Ectodermal cell (in vitro differentiated cells): ENCODE measurements around the gene NKG7.
A peak's percentile ranks its signal among the peaks of the same experiment; 100 is the strongest.

Experiments
- H3K27ac ChIP-seq: 2 replicates; pipeline ENCODE4 v1.7.0; 2013; ENCODE audit warnings: mild to moderate bottlenecking, low read depth, low read length; ENCODE audit not compliant: insufficient read depth, poor library complexity, severe bottlenecking
- H3K27me3 ChIP-seq: 2 replicates; pipeline ENCODE4 v1.7.0; 2013; ENCODE audit warnings: mild to moderate bottlenecking, low read length; ENCODE audit not compliant: insufficient read depth, control insufficient read depth, poor library complexity, severe bottlenecking
- H3K36me3 ChIP-seq: one replicate; pipeline ENCODE4 v1.7.0; 2013; ENCODE audit warnings: low read length; ENCODE audit not compliant: control insufficient read depth, insufficient read depth
- H3K4me1 ChIP-seq: one replicate; pipeline ENCODE4 v1.7.0; 2013; ENCODE audit warnings: low read length; ENCODE audit not compliant: control insufficient read depth, insufficient read depth
- H3K4me3 ChIP-seq: 2 replicates; pipeline ENCODE4 v1.7.0; 2013; ENCODE audit warnings: low read depth, low read length, control low read depth; ENCODE audit not compliant: insufficient read depth
- H3K9me3 ChIP-seq: 2 replicates; pipeline ENCODE4 v1.7.0; 2013; ENCODE audit warnings: mild to moderate bottlenecking, low read length, moderate library complexity; ENCODE audit not compliant: control insufficient read depth
- WGBS, 2 experiments: methylation state at CpG; one replicate each; pipeline ENCODE4 v1.1.7; 2013; ENCODE audit warnings: missing lambda C conversion rate in 2 of 2; 5-methylcytosine and 5-hydroxymethylcytosine counted together

NKG7 gene

DNA sequence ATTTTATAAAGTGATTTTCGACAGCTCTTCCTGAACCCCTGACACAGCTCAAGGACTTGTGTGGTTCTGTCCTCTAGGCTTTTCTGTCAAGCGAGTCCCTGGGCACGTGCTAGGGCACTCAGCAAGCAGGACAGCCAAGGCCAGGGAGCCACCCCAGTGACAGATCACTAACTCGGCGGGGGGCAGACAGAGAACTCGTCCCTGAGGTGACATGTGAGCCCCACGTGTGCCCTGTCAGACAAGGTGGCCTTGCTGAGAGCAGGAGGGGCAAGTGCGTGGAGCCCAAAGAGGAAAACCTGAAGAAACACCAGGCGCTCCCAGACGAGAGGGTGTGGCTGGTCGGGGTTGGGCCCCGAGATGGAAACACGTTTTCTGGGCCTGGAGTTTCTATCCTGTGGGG is 11.2 kb downstream of the NKG7 start:
- Histone ChIP-seq H3K9me3 (no peaks in the 10 kb centered on the region), H3K36me3 (no peaks in the 10 kb centered on the region), H3K4me1 (peaks cover 8% of the 10 kb centered on the region), H3K4me3 (no peak overlapping the region), H3K27me3 (no peaks in the 10 kb centered on the region), H3K27ac (no peak overlapping the region)
- 91 to 92% methylated on average over 13 of the region's 13 CpGs for WGBS, 2 experiments

DNA sequence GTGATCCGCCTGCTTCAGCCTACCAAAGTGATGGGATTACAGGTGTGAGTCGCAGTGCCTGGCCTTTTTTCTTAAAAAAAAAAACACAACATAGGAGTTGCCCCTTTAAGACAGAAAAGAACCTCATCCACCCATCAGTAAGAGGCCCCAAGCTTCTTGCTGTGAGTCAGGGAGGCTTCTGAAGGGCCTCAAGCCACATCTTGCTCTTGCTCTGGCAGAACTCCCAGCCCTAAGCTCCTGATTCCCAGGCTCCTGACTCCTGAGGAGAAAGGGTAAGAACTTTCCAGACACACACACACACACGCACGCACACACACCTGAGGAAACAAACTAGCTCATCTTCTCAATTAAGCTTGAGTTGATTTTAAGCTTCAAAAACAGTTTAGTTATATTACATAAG is 13.2 kb downstream of the NKG7 start:
- no peaks in the 10 kb centered on the region for H3K27me3 ChIP-seq
- peaks cover 3% of the 10 kb centered on the region for H3K4me1 ChIP-seq
- H3K36me3 ChIP-seq = no peaks in the 10 kb centered on the region
- WGBS, 2 experiments = 88 to 89% methylated on average over 2 of the region's 4 CpGs
- no peaks in the 10 kb centered on the region for H3K9me3 ChIP-seq
- no peak overlapping the region for H3K4me3 ChIP-seq
- no peak overlapping the region for H3K27ac ChIP-seq

DNA sequence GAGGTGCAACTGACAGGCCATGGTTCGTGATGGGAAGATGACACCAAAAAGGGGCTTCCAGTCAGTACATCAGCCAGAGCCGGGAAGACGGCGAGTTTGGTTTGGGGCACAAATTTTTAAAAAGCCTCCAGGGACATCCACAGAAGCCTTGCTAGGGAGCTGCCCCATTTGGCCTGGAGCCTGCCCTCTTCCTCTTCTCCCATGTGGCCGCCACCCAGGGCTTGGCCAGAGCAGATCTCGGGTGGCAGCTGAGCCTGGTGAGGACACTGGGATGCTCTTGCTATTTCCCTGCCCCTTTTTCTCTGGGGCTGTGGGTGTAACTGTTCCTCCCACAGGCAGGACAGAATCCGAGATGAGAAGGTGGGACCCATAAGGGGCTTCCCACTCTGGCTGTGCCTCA is 14.5 kb downstream of the NKG7 start:
- H3K36me3 ChIP-seq = no peaks in the 10 kb centered on the region
- no peak overlapping the region for H3K4me3 ChIP-seq
- no peaks in the 10 kb centered on the region for H3K9me3 ChIP-seq
- H3K27ac ChIP-seq = no peak overlapping the region
- H3K27me3 ChIP-seq = no peaks in the 10 kb centered on the region
- WGBS, 2 experiments = 94 to 96% methylated on average over 7 of the region's 7 CpGs
- H3K4me1 ChIP-seq = peaks cover 10% of the 10 kb centered on the region

GRCh38 chr19:51356159-51356801 is 16.2 kb downstream of the NKG7 start:
- Histone ChIP-seq H3K27me3 (no peaks in the 10 kb centered on the region), H3K9me3 (no peaks in the 10 kb centered on the region), H3K27ac (no peak overlapping the region), H3K4me1 (peaks cover 12% of the 10 kb centered on the region), H3K36me3 (no peaks in the 10 kb centered on the region), H3K4me3 (no peak overlapping the region)
- whole genome bisulfite sequencing, 2 experiments = 92 to 95% methylated on average over 10 of the region's 10 CpGs

- Histone ChIP-seq H3K36me3 (no peaks in the 10 kb centered on the region), H3K27me3 (no peaks in the 10 kb centered on the region), H3K27ac (peak overlapping the region; percentile 95), H3K4me3 (no peak overlapping the region), H3K9me3 (no peaks in the 10 kb centered on the region), H3K4me1 (peaks cover 12% of the 10 kb centered on the region)
- 0 to 2% methylated on average over 8 of the region's 8 CpGs for WGBS, 2 experiments
Observed at GRCh38 chr19:51354742-51355148, 17.7 kb downstream of the NKG7 start.

- H3K27me3 ChIP-seq = no peaks in the 10 kb centered on the region
- no peaks in the 10 kb centered on the region for H3K36me3 ChIP-seq
- H3K4me3 ChIP-seq = peak overlapping the region; percentile 8
- peak overlapping the region; percentile 95 for H3K27ac ChIP-seq
- H3K4me1 ChIP-seq = peaks cover 12% of the 10 kb centered on the region
- WGBS, 2 experiments = 40 to 43% methylated on average over 12 of the region's 12 CpGs
- H3K9me3 ChIP-seq = no peaks in the 10 kb centered on the region
Observed at GRCh38 chr19:51354103-51354741, 18.2 kb downstream of the NKG7 start.

- no peak overlapping the region for H3K27ac ChIP-seq
- no peaks in the 10 kb centered on the region for H3K36me3 ChIP-seq
- H3K4me1 ChIP-seq = peaks cover 12% of the 10 kb centered on the region
- no peaks in the 10 kb centered on the region for H3K9me3 ChIP-seq
- H3K4me3 ChIP-seq = no peak overlapping the region
- no peaks in the 10 kb centered on the region for H3K27me3 ChIP-seq
- 93 to 96% methylated on average over 16 of the region's 16 CpGs for WGBS, 2 experiments
Observed at GRCh38 chr19:51352783-51353360, 19.6 kb downstream of the NKG7 start.

GRCh38 chr19:51351266-51351990 is 21.0 kb downstream of the NKG7 start:
- 93 to 95% methylated on average over 11 of the region's 11 CpGs for WGBS, 2 experiments
- H3K4me3 ChIP-seq = no peak overlapping the region
- peaks cover 12% of the 10 kb centered on the region for H3K4me1 ChIP-seq
- H3K9me3 ChIP-seq = no peaks in the 10 kb centered on the region
- no peak overlapping the region for H3K27ac ChIP-seq
- H3K27me3 ChIP-seq = no peaks in the 10 kb centered on the region
- no peaks in the 10 kb centered on the region for H3K36me3 ChIP-seq

DNA sequence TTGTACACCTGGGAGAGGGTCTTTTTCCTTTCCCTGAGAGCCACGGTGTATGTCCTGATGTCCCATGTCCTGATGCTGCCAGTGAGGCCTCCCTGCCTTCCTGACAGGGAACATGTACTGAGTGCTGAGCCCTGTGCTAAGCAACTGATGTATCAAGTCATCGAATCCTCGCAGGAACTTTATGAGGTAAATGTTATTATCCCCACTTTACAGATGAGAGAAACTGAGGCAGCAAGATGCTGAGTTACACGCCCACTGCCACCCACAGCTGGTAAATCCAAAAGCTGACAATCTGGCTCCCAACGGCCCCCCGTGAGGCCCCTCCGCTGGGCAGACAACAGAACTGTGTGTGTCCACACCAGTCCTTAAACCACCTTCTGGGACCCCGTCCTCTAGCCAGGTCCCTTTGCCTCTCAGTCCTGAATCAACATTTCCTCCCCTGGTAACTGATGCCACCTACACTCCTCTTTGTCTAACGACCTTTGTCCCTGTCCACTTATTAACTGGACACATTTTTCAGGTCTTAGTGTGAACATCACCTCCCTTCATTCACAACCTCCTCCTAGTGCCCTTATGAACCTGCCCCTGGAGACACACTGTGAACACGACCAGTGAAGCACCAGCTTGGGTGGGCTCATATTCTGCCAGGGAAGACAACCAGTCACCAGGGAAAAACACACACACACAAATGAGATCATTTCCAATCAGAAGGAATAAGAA is 25.1 kb downstream of the NKG7 start:
- H3K36me3 ChIP-seq = no peaks in the 10 kb centered on the region
- WGBS, 2 experiments = 84 to 86% methylated on average over 10 of the region's 10 CpGs
- H3K9me3 ChIP-seq = no peaks in the 10 kb centered on the region
- no peaks in the 10 kb centered on the region for H3K4me1 ChIP-seq
- H3K4me3 ChIP-seq = no peak overlapping the region
- H3K27ac ChIP-seq = no peak overlapping the region
- peaks cover under 1% of the 10 kb centered on the region for H3K27me3 ChIP-seq
